Measurements from ENCODE around the gene GHR.

- no peak for TF ChIP-seq EP300 (IDR thresholded peaks at IDR 0.05)
- no peak for TF ChIP-seq CTCF (IDR thresholded peaks at IDR 0.05)
- TF ChIP-seq POLR2A (IDR thresholded peaks at IDR 0.05): no peak
- TF ChIP-seq POLR2AphosphoS5 (IDR thresholded peaks at IDR 0.05): no peak
These were observed 218.2 kb downstream of the GHR start for GRCh38 chr5:42641336-42642005.
